ENCODE data around the gene HFE.

HFE gene

GRCh38 chr6:26133730-26134129 lies 46.5 kb downstream of the HFE start:
- CTCF ChIA-PET: interaction anchor here (1.3 to 1.6 kb wide), 4 partner anchors 9 to 70 kb away, joined by 3 to 4 read pairs (median 3); a partner anchor contains a TSS
- no peak for TF ChIP-seq CTCF (IDR thresholded peaks at IDR 0.05; ENCODE audit: insufficient read depth, low read length, missing control alignments)
- H3K4me3 ChIP-seq (ENCODE audit: low read depth, low read length): no peak overlapping the region
- POLR2A ChIA-PET: interaction anchor here (1.4 kb wide), 1 partner anchor 10 kb away, joined by 4 read pairs; a partner anchor contains a TSS
- no peak for DNase-seq (ENCODE audit: low read depth, low spot score)

- CTCF ChIA-PET: interaction anchor here (1.0 to 1.5 kb wide), 2 partner anchors 10 to 70 kb away, joined by 3 to 5 read pairs; no protein-coding TSS in a partner anchor
- no peak overlapping the region for H3K4me3 ChIP-seq (ENCODE audit: low read depth, low read length)
- TF ChIP-seq CTCF (IDR thresholded peaks at IDR 0.05; ENCODE audit: insufficient read depth, low read length, missing control alignments): no peak
- POLR2A ChIA-PET: interaction anchor here (2.2 kb wide), 1 partner anchor 12 kb away, joined by 12 read pairs; a partner anchor contains a TSS
- DNase-seq (ENCODE audit: low read depth, low spot score): no peak
Measured at GRCh38 chr6:26136321-26136720, 49.1 kb downstream of the HFE start.

- TF ChIP-seq CTCF (IDR thresholded peaks at IDR 0.05; ENCODE audit: insufficient read depth, low read length, missing control alignments): no peak
- no peak overlapping the region for H3K4me3 ChIP-seq (ENCODE audit: low read depth, low read length)
- ChIA-PET CTCF (no interaction called here), POLR2A (no interaction called here)
- DNase-seq (ENCODE audit: low read depth, low spot score): no peak
Measured at GRCh38 chr6:26140254-26140966, 53.2 kb downstream of the HFE start.

- CTCF ChIA-PET: interaction anchor here (1.8 kb wide), 1 partner anchor 15 kb away, joined by 5 read pairs; a partner anchor contains a TSS
Measured at GRCh38 chr6:26140967-26141294, 53.7 kb downstream of the HFE start.

GRCh38 chr6:26141378-26141904 lies 54.2 kb downstream of the HFE start:
- no peak for DNase-seq (ENCODE audit: low read depth, low spot score)

More at GRCh38 chr6:26140967-26141294, 53.7 kb downstream of the HFE start:
- no peak for TF ChIP-seq CTCF (IDR thresholded peaks at IDR 0.05; ENCODE audit: insufficient read depth, low read length, missing control alignments)
- POLR2A ChIA-PET: interaction anchor here (0.7 kb wide), 1 partner anchor 16 kb away, joined by 5 read pairs; no protein-coding TSS in a partner anchor
- no peak overlapping the region for H3K4me3 ChIP-seq (ENCODE audit: low read depth, low read length)
- DNase-seq (ENCODE audit: low read depth, low spot score): no peak

More at GRCh38 chr6:26141378-26141904, 54.2 kb downstream of the HFE start:
- no peak overlapping the region for H3K4me3 ChIP-seq (ENCODE audit: low read depth, low read length)
- no peak for TF ChIP-seq CTCF (IDR thresholded peaks at IDR 0.05; ENCODE audit: insufficient read depth, low read length, missing control alignments)
- ChIA-PET CTCF (interaction anchor here (1.3 to 1.8 kb wide), 2 partner anchors 14 kb away, joined by 3 to 5 read pairs; a partner anchor contains a TSS), POLR2A (interaction anchor here (0.7 kb wide), 1 partner anchor 15 kb away, joined by 5 read pairs; no protein-coding TSS in a partner anchor)
